ENCODE data around the gene TMED6.

TMED6 gene

DNA sequence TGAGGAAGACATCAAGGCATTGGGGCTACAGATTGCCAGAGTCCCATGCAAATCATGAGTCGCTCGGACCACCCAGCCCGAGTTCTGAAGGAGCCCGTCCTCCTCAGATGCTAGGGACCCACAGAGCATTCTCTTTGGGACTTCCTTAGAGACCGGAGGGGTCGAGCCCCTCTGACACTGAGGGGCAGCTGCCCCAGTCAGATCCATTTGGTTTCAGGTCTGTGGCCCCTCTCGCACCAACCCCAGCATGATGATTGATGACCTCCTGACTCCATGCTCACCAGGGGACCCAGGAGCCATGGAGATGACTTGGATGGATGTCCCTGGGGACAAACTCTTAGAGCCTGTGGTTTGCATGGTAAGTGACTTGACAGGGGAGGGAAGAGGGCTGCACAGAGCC, 29.2 kb downstream of the TMED6 start:
- no peak for DNase-seq

DNA sequence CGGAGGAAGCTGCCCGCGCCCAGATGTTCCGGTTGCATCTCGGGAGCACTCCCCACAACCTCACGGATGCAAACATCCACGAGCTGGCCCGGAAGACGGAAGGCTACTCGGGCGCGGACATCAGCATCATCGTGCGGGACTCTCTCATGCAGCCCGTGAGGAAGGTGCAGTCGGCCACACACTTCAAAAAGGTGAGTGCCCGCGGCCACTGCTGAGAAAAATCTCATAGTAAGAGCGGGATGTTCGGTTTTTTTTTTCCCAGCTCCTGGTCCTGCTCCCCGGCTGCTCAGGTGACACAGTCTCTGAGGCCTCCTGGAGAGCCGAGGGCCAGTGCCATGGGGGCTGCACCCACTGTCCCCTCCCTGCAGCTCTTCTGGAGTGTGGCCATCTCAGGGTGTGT, 30.5 kb downstream of the TMED6 start:
- no peak for DNase-seq

DNA sequence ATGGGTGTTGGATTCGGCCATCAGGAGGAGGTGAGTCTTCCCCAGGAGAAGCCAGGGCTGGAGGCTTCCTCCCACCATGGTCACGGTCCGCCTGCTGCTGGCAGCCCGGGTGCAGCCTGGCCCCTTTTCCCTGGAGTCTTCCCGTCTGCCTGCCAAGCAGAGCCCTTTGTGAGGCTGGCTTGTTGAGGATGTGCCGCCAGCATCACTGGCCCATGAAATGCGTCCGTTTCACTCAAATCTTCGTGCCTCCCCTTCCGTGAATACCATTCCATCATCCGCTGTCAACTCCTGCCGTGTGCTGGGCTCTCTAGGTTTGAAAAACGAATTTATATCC, 30.9 kb downstream of the TMED6 start:
- DNase-seq: no peak

DNA sequence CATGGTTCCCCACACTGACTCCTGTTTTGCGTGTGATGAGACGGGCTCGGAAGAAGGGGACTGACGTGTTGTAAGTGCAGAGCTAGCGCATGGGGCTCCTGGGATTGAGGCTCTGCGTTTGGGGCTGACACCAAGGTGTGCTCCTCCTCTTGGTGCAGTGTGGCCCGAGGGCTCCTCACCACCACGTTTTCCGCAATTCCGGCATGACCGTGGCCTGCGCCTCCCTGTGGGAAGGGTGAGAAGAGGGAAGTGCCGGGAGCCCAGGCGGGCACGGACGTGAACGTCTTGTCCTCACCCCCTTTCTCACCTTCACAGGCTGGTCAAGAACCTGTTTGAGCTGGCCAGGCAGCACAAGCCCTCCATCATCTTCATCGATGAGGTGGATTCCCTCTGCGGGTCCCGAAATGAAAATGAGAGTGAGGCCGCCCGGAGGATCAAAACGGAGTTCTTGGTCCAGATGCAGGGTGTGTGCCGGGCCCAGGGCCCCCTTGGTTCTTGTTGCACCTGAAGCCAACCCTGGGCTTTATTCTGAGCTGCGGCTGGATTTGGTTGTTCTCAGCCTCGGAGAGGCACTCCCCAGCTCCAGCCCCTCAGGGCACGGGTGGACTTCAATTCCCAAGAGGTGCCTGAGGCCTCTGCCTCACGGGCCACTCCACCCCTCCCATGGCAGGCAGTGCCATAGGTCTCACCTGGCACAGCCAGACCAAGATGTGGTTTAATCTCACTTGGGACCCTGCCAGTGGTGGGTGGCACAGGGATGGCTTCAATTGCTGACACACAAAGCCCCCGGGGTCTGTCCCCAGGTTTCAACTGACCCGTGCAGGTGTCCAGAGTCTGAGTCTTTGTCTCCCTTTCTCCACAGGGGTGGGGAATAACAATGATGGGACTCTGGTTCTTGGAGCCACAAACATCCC, 31.5 kb downstream of the TMED6 start:
- no peak for DNase-seq

DNA sequence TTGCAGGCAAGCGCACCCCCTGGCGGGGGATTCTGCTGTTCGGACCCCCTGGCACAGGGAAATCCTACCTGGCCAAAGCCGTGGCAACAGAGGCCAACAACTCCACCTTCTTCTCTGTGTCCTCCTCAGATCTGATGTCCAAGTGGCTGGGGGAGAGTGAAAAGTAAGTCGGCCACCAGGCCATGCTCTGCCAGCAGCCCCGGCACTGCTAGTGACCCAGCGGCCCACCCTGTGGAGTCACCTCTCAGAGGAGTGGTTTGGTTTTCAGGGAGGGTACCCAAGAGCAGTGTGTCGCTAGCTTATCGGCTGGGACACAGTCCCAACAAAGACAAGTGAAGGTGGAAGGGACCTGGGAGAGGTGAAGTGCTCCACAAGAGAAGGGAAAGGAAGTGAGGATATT, 32.2 kb downstream of the TMED6 start:
- no peak for DNase-seq

DNA sequence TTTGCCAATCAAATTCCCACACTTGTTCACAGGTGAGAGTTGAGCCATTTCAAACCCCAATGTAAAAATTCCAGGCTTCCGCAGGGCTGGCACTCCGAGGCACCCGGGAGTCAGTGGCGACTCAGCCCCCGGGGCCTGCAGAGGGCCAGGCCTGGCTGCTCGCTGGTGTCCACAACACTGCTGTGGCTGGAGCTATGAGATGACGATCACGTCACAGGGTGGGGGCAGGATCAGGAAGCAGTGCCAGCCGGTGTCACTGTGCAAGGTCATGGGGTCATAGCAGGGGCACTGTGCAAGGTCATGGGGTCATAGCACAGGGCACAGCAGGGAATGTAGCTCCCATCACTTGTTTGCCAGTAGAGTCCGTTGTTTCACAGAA, 32.7 kb downstream of the TMED6 start:
- no peak for DNase-seq

DNA sequence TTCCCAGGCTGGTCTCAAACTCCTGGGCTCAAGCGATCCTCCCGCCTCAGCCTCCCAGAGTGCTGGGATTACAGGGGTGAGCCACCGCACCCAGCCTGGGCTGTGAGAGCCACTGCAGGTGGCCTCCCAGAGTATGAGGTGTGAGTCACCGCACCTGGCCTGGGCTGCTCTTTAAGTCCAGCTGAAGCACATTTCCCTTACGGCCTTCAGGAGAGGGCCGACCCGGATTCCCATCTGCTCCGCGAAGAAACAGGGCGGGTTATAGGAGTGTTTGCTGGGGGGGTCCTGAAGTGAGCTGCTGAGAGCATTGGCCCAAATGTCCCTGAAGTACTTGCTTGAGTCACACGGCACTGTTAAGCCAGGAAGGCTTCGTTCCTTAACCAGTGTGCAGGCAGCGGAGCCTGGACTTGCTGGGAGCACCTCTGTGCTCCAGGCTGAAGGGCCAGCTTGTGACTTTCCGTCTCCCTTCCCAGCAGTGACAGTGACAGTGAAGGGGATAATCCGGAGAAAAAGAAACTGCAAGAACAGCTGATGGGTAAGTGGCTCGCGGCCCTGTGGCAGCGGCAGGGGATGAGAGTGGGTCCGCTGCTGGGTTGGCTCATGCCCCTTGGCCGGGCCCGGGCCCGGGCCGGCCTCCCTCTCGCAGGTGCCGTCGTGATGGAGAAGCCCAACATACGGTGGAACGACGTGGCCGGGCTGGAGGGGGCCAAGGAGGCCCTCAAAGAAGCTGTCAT, 33.2 kb downstream of the TMED6 start:
- no peak for DNase-seq

DNA sequence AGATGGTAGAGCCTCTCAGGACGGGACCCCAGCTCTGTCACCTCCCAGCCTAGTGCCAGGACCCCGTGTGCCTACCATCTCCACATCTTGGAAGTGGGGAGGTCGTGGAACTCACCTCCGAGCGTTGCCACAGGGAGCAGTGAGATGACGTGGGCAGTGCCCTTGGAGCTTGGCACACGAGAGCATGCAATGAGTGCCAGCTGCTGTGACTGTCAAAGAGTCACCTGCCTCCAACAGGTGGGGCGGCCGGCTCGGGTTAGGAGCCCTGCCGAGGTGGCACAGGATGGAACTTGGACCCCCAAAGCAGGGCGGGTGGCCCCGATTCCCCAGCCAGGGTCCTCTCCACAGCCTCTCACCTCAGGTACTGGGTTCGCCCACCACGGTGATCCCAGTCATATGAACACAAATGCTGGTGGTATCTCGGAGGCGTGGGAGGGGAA, 35.0 kb downstream of the TMED6 start:
- no peak for DNase-seq

DNA sequence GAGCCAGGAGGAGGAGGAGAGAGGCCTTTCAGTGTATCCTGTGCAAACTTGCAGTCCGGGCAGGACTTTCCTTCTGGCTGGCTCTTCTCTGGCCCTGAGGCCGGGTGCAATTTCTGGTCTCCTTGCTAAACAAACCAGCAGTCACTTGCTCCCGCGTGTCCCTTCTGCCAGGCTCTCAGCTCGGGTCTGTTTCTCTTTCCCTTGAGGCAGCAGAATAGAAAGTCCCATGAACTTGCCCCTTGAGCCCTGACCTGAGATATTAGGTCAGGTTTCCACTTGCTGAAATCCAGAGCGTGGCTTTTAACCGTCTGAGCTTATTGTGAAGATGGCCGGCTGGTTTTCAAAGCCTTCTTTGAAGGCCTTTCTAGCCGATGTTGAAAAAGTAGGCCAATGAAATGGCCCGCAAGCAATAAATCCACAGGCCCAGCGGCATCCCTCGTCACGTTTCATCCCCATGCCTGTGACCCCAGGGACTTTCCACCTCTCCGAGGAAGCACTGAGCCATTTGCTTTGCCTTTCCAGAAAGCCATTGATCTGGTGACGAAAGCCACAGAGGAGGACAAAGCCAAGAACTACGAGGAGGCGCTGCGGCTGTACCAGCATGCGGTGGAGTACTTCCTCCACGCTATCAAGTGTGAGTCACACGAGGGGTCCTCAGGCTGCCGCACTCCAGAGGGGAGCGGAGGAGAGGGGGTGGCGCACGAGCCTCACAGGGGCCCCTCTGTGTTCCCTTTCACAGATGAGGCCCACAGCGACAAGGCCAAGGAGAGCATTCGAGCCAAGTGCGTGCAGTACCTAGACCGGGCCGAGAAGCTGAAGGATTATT, 35.9 kb downstream of the TMED6 start:
- no peak for DNase-seq

DNA sequence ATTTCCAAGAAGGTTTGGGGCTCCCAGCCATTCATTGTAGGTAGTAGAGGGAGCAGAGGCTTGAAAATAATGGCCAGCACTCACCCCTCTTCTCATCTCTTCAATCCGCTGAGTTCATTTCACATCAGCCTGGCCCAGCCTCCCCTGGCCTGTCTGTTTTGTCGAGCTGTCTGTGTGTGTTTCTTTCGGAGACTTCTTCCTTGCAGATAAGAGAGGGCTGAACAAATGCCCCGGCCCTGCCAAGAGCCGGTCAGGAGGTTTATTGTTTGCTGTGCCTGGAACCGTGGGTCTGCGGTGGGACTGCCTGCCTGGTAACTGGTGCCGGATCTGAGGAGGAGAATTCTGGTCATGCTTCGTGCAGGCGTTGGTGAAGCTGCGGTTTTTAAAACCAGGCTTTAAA, 37.1 kb downstream of the TMED6 start:
- DNase-seq: no peak

DNA sequence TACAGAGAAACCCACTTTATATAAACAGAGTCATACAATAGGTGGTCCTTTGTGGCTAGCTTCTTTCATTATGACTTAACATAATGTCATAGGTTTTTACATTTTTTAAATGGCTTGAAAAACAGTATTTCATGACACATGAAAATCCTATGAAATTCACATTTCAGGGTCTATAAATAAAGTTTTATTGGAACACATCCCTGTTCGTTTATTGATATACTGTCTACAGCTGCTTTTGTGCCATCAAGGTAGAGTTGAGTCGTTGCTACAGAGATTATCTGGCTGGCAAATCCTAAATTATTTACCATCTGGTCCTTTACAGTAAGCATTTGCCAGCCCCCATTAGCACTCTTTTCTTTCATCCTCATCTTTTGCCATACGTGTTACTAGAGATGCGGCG, 38.1 kb downstream of the TMED6 start:
- DNase-seq: no peak

DNA sequence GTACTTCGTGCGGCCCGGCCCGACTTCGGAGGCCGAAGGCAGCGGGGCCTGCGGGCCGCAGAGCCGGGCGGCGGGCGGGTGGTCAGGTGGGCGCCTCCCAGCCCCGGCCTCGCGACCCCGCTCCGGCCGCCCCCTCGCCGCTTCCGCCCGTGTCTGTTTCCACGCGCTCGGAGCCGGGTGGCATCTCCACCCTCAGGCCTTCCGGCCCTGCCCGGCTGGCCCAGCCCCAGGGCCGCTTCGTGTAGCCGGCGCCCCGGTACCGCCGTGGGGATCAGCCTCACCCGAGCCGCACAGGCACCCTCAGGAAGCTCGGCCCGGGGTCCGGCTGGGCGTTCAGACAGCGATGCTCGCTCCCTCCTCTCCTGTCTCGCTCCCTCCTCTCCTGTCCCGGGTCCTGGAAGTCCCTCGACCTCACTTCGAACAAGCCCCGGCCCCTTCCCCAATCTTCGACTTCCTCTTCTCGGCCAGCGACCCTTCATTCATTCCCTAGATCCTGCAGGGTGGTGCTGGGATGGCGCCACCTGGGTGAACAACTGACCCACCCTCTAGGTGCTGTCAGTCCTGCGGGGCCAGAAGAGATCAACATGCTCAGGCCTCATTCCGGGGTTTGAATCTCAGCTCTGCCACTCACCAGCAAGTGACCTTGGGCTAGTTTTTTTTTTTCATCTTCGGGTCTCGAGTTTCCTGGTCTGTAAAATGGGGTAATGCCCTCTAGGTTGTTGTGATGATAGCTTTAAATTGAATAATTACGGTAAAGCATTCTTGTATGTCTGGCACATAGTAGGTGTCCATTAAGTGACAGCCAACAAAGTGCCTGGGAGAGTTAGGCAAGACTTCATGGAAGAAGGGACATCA, 39.8 kb downstream of the TMED6 start:
- peak; percentile 29 for DNase-seq

DNA sequence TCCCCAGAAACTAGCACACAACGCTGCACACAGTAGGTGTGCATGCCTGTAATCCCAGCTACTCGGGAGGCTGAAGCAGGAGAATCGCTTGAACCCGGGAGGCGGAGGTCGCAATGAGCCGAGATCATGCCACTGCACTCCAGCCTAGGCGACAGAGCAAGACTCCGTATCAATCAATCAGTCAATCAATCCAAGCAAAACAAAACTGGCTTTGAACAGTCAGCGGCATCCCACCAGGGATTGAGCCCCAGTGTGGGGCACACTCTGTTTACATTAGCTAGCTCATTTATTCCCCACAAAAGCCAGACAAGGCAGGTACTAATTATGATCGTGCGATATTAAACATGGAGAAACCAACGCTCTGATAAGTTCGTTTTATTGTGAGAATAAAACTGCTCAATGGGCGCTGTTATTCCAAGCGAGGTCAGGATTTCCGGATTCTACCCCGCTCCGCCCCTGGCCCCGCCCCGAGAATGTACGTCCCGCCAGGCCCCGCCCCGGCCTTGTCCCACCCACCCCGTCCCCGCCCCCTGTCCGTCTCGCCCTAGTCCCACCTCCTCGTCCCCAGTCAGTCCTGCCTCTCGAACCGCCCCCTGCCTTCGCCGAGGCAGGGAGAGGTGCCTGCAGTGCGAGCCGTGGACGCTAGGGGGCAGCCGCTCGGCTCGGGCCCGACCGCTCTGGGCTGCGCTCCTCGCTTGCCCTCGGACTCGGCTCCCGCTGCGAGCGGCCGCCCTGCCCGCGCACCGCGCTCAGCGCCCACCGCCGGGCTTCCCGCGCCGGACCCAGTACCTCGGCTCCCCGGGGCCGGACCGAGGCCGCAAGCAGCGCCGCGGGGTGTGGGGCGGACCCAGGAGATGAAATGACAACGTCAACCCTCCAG, 40.7 kb downstream of the TMED6 start, which contains the start of gene VPS4A:
VPS4A (plus strand) TSS at position 698 of the 880 bp plus-strand sequence; CDS start at position 860, 162 bp downstream.
- peak; percentile 97 for DNase-seq

DNA sequence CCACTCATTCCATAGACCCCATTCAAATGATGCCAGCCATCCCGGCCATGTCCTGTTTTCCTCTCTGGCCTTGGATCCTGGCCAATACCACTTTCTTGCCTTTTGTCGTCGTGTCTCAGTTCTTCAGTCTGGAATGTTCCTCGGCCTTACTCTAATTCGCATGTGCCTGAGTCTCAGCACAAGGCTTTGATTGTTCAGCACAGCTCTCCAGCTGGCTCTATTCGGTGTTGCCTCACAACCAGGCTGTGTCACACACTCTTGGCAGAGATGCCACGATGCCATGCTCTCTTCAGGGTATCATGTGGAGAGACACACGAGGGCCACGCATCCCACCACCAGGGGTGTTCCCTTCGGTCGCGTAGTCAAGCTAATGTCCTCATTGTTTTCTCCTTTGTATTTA, 42.3 kb downstream of the TMED6 start:
- DNase-seq: no peak

DNA sequence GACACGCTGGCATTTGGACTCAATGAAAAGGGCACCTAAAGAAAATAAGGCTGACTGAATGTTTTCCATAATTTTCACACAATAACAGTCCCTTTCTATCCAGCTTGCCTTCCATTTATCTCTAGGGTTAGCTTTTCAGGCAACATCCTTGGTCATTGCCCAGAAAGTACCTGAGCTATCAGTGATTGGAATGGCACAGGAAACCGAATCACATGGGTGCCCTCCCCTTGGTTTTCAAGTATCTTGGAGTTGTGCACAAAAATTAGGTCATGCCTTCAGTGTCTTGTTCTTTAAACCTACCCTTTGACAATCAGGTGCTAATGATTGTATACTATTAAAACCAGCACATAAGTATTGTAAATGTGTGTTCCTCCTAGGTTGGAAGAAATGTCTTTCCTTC, 43.7 kb downstream of the TMED6 start:
- DNase-seq: no peak

DNA sequence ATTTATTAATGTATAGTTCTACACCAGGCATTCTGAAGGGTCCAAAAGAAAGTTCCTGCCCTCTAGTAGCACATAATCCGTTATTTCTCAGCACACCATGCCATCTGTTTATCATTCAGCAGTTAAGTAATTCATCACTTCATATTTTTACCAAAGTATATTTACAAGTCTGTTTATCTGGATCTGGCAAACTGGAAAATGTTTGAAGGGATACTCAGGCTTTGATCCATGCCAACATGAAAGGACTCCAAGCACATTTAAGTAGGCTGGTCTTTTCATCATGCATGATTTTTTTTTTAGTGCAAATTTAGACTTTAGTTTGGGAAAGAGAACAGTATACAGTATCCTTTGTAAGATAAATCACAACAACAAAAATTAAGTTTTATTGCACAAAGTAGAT, 44.5 kb downstream of the TMED6 start:
- no peak for DNase-seq

DNA sequence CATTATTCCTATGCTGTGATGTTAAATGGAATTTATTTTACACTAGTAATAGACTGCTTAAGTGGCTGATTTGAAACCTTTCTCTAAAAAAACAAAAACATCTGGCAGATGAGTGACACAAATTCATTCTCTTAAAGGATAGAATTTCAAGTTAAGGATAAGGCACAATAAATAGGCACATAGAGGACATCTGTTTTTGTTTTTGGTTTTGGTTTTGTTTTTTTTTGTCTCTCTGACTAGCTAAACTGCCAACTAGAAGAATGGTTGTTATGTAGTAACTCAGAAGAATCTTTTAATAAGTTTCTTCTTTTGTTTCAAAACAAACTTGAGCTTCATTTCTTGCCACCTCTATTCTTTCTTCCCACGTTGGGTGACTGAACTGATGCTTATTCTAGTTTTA, 45.6 kb downstream of the TMED6 start:
- DNase-seq: no peak

DNA sequence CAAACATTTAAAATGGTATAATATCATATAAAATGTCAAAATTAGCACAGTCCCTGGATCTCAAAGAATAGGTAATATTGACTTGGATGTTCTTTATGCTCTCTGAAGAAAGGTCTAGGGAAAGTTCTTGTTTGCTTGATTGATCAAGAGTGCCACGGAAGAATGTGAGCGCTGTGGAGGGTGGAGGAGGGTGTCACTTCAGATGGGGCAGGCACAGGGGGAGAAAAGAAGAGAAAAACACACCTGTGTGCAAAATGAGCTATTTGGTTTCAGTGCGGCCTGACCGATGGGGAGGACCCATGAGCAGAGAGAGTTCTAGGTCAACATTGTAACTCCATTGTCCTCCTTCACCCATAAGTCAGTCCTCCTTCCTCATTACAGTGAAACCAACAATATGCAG, 49.3 kb downstream of the TMED6 start:
- DNase-seq: no peak

DNA sequence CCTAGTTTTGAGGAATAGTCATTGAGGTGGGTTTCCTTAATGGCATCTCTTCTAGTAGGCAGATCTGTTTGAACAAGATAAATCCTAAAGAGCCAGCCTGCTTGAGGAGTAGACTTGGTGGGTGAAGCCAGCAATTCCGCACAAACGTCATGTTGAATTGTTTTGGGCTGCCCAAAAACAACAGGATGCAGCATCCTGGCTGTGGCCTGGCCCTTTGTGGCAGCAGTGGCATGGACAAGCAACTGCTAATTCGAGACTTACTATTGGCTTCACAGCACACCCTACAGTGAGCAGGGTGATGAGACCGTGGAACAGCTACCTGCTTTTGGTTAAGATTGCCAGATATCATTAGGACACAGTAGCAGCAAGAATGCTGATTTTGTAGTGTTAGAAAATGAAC, 49.7 kb downstream of the TMED6 start:
- no peak for DNase-seq

DNA sequence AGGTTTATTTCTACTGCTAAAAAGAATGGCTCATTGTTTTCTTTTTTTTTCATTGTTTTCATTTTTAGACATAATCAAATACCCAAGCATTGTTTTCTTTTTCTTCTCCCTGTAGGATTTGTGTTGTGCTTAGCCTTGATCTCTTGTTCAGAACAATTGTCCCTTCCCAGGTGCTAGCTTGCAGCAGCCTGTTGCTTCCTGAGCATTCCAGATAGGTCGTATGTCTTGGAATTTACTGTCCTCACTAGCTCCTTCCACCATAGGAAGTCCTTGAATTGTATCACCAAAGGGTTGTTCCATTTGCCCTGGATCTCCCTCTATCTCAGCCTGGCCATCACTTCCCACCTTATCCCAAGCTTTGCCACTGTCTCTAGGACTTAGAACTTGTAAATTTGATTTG, 50.4 kb downstream of the TMED6 start:
- DNase-seq: no peak

DNA sequence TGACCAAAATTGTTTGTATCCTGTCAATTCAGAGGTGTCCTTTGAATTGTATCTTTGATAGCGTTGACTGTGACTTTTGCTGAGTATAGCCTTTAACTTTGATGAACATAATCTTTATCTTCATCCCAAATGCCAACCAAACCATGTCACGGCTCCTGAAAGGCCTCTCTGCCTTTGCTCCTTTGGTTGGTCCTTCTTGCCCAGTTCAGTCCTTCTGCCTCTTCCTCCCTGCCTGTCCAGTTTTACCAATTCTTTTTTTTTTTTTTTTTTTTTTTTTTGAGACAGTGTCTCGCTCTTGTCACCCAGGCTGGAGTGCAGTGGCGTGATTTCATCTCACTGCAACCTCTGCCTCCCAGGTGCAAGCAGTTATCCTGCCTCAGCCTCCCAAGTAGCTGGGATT, 53.3 kb downstream of the TMED6 start:
- DNase-seq: no peak
